Amygdala (tissue), 56 donors: ENCODE data around the gene ABHD14A.

ENCODE experiments used
- DNase-seq, 56 donors: peaks; one replicate each; lab custom pipeline; 2025; lab: John Stamatoyannopoulos, UW

The ABHD14A gene

DNA sequence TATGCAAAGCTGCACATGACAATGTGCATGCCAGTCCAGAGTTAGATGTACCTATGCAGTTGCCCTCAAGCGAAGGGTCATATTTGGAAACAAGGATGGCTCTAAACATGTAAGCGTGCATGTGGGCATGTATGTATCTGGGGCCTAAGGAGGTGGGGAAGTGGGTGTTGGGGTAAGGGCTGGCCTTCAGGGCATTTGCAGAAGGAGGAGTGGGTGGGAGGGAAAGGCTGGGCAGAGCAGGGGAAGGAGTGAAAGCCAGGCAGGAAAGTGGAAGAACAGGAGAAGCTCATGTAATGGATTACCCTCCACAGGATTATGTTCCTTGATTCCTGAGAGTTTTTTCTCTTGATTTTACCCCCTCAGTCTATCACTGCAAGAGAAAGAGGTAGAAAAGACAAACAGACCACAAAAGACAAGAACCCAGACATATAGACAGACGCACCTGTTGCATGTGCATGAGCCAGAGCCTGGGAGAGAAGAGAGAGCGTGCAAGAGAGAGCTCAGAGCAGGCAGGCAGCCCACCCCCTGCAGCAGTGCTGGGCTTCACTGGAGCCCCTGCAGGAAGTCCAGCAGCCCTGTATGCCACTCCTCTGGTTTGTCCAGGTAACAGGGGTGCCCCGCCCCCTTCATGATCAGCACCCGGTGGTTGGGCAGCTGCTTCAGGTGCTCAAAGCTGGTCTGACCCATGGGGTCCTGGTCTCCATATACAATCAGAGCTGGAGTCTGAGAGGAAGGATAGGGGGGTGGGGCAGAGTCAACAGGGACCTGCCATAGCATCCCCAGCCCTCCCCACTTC, 5.8 kb upstream of the ABHD14A start:
- no peak for DNase-seq

DNA sequence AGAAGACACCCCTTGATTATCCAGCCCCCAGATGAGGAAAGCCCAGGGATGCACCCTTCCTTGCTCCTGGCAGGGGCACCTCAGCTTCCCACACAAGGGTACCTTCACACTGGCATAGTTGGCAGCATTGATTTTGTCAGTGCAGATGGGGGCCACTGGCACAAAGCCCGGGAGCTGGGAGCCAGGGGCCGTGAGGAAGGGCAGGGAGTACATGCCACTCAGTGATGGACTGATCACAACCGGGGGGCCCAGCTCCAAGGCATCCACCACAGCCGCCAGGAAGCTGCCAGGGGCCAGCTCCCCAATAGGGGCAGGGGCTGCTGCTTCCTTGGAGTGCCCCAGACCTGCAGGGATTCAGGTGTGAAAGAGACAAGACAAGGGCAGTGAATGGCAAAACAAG, 5.0 kb upstream of the ABHD14A start:
- DNase-seq: no peak

- no peak for DNase-seq
Measured at GRCh38 chr3:51970606-51971300, 4.1 kb upstream of the ABHD14A start.

- DNase-seq: no peak
Measured at GRCh38 chr3:51971350-51971749, 3.5 kb upstream of the ABHD14A start.

DNA sequence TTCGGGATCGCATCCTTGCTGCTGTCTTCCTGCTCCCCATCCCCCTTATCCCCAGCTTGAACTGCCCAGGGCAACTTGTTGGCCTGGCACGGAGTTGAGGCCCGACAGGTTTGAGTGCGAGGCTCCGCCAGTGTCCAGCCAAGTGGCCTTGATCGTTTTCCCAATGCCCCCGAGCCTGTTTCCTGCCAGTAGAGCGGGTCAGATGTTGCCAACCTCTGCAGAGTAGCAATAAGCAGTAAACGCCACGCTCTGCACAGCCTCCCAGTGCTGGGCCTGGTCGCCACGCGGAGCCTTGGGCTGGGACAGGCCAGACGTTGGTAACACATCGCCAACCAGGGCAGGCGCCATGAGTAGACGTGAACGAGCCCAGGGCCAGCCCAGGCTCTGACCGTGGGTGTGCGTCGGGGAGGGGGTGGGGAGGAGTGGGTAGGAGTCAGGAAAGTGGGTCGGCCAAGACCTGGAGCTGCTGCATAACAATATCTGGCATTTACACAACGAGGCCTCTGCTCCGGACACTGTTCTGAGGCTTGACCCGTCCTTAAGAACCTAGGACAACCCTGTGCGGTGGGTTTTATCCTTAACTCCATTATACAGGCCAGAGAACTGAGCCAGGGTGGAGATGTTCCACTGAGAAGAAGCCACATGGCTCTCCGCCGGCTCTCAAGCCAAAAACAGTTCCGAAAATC, 444 bp upstream of the ABHD14A start:
- peak in 13 of 56 donors; percentile 39 to 72 (median 62) for DNase-seq

- DNase-seq: peak in 54 of 56 donors; percentile 23 to 89 (median 72)
Measured at GRCh38 chr3:51975852-51976549, 1.1 kb downstream of the ABHD14A start.

DNA sequence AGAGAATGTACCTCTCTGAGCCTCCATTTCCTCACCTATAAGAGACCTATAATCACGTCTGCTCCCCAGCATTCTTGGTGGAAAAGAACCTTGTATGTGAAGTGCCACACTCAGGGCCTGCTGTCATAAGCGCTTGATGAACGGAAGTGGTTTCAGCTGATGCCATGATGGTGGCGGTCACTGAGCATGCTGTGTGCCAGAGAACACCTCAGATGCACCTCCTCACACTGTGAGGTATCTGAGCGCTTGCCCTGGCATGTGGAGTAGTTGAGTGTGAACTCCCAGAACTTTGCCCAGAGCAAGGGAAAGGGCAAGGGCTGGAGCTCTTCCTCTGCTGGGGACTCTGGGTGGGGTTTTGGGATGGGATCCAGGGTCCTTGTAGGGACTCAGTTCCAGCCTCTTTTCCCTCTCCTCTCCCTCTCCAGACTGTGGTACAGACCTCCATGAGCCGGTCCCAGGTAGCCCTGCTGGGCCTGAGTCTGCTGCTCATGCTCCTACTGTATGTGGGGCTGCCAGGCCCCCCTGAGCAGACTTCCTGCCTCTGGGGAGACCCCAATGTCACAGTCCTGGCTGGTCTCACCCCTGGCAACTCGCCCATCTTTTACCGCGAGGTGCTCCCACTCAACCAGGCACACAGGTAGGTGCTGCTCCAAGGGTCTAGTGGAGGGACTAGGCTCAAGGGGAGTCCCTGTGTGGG, 2.7 kb downstream of the ABHD14A start:
- DNase-seq: no peak

GRCh38 chr3:51978143-51978502, 3.3 kb downstream of the ABHD14A start:
- no peak for DNase-seq

GRCh38 chr3:51980253-51980652, 5.4 kb downstream of the ABHD14A start:
- DNase-seq: no peak

- peak in 2 of 56 donors; percentile 36 to 45 for DNase-seq
Measured at GRCh38 chr3:51982352-51982837, 7.5 kb downstream of the ABHD14A start.

GRCh38 chr3:51982838-51983577, 8.1 kb downstream of the ABHD14A start, which contains the start of gene ACY1:
TSS of gene ACY1 (plus strand) at chr3:51983535. CDS start at chr3:51984065, 530 bp downstream.
- peak in 48 of 56 donors; percentile 23 to 86 (median 64) for DNase-seq

DNA sequence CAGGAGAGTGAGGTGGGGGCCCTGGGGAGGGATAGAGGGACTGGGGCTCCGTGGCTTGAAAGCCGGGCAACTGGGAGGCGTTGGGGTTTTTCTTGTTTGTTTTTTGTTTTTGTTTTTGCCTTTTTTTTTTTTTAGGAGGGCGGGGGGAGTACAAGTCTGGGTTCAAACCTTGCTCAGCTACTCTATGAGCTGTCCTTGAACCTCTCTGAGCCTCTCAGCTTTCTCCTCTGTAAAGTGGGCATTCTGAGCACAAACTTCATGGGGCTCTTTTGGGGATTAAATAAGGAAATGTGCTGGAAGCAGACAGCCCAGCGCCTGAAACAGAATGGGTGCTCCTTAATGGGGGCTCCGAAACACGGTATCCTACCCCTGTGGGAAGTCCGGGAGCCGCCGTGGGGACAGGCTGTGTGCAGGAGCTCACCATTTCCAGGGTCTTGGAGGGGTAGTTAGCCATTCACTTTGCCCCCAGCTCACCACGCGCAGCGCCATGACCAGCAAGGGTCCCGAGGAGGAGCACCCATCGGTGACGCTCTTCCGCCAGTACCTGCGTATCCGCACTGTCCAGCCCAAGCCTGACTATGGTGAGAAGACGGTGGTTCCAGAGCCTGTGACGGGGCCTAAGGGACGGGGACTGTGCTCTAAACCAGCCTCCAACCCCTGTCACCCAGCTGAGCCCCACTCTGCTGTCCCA, 8.9 kb downstream of the ABHD14A start:
- no peak for DNase-seq

GRCh38 chr3:51984269-51984647, 9.4 kb downstream of the ABHD14A start:
- DNase-seq: no peak

DNA sequence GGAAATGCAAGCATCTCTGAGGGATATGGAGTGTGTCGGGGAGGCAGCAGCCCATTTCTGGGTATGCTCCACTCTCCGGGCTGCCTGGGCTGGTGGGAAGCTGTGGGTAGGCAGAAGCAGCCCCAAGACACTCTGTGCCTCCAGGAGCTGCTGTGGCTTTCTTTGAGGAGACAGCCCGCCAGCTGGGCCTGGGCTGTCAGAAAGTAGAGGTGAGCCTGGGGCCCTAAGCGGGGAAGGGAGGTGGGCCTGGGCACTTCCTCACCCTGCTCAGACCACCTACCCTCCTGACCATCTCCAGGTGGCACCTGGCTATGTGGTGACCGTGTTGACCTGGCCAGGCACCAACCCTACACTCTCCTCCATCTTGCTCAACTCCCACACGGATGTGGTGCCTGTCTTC, 10.2 kb downstream of the ABHD14A start:
- no peak for DNase-seq

DNA sequence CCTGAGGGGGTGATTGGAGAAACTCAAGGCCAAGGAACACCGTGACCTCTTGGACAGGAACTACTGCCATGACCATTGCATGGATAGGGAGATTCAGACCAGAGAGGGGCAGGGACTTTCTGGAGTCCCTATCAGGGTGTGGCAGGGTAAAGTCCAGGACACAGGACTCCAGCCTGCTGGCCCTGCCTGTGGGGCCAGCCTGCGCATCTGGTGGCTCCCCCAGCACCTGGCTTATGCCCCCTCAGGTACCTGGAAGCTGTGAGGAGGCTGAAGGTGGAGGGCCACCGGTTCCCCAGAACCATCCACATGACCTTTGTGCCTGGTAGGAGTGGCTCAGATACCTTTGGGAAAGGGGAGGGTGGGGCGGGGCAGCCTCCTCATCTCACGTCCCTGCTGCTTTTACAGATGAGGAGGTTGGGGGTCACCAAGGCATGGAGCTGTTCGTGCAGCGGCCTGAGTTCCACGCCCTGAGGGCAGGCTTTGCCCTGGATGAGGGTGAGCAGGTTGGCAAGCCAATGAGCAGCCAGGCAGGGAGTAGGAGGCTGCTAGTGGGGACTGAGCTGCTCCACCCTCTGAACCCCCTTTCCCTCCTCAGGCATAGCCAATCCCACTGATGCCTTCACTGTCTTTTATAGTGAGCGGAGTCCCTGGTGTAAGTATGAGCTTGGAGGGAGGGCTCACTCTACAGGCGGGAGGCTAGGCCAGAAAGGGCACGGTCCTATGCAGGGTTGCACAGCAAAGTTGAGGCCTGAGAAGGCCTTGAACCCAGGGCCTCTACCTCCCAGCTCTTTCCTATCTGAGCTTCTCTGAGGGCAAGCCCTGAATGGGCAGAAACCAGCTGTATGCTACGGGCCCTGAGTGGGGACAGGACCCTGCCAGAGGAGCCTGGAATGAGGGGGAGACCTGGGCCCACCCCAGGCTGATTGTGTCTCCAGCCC, 11.4 kb downstream of the ABHD14A start:
- no peak for DNase-seq

DNA sequence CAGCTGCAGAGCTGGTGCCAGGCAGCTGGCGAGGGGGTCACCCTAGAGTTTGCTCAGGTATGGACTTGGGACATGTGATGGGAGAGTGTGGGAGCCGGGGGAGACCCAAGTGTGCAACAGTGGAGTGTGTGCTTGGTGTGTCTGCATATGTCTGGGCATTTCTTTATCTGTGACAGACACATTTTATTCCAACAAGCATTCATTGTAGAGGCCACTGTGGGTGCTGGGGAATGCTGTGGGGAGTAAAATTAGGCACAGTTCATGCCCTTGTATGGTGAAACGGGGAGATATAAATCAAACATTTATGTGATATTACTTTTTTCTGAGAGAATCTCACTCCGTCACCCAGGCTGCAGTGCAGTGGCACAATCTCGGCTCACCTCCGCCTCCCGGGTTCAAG, 12.7 kb downstream of the ABHD14A start:
- no peak for DNase-seq
